Liver (tissue), 9 donors: ENCODE data around the gene JMJD1C. TPM values are rescaled to one million over a fixed set of nuclear protein-coding genes. Genes with fewer than 3 reads are reported as not detected.
"Not testable (repeated sequence)": the region's sequence is repeated elsewhere in the genome, so short reads cannot be mapped to it uniquely, and the experiment has no call there.

Experiments
- DNase-seq: peaks from one replicate; pipeline ENCODE4 v3.0.0-alpha.2; 2017; ENCODE audit warnings: low spot score
- H3K27ac ChIP-seq, 2 donors: one replicate each; pipeline ENCODE4 v1.7.0; 2013; ENCODE audit warnings: inconsistent platforms in 2 of 2, low read length in 2 of 2, control low read depth in 1 of 2, low read depth in 1 of 2, mild to moderate bottlenecking in 1 of 2
- H3K27me3 ChIP-seq, 4 donors: one replicate each; pipeline versions ENCODE4 v1.6.1 to v1.7.0; 2013; ENCODE audit warnings: low read length in 3 of 4, inconsistent platforms in 1 of 4, mild to moderate bottlenecking in 1 of 4, moderate library complexity in 1 of 4; ENCODE audit not compliant: control insufficient read depth in 4 of 4, insufficient read depth in 4 of 4
- H3K36me3 ChIP-seq, 4 donors: one replicate each; pipeline versions ENCODE4 v1.6.1 to v1.7.0; 2013; ENCODE audit warnings: low read length in 3 of 4, mild to moderate bottlenecking in 3 of 4, low read depth in 1 of 4, moderate library complexity in 1 of 4; ENCODE audit not compliant: control insufficient read depth in 4 of 4, insufficient read depth in 3 of 4
- H3K4me1 ChIP-seq, 4 donors: one replicate each; pipeline versions ENCODE4 v1.6.1 to v1.7.0; 2013; ENCODE audit warnings: low read length in 3 of 4, mild to moderate bottlenecking in 3 of 4, moderate library complexity in 1 of 4; ENCODE audit not compliant: control insufficient read depth in 4 of 4, insufficient read depth in 4 of 4
- H3K4me3 ChIP-seq, 3 donors: one replicate each; pipeline versions ENCODE4 v1.6.1 to v1.7.0; 2013; ENCODE audit warnings: low read length in 3 of 3, control low read depth in 1 of 3, low read depth in 1 of 3, mild to moderate bottlenecking in 1 of 3
- H3K9ac ChIP-seq, 2 donors: one replicate each; pipeline ENCODE4 v1.7.0; 2013; ENCODE audit warnings: low read length in 2 of 2, mild to moderate bottlenecking in 2 of 2, moderate library complexity in 2 of 2, control low read depth in 1 of 2, low read depth in 1 of 2
- H3K9me3 ChIP-seq, 4 donors: one replicate each; pipeline versions ENCODE4 v1.6.1 to v1.7.0; 2013; ENCODE audit warnings: low read length in 3 of 4; ENCODE audit not compliant: control insufficient read depth in 4 of 4
- CTCF ChIP-seq: fragments of 150-350 bp; IDR thresholded peaks from 2 replicates; pipeline ENCODE4 v1.5.1; 2017; ENCODE audit warnings: improper control_type of control experiment, low read depth, low read length; ENCODE audit not compliant: missing input control
- EGR1 ChIP-seq, 2 donors: IDR thresholded peaks; 2 replicates each; pipeline ENCODE4 v1.6.1; 2016 to 2018; ENCODE audit warnings: antibody characterized with exemption in 2 of 2, low read depth in 2 of 2
- FOXA1 ChIP-seq: IDR thresholded peaks from 2 replicates; pipeline ENCODE4 v1.6.1; 2016; ENCODE audit warnings: antibody characterized with exemption
- HNF4A ChIP-seq, 2 donors: conservative IDR thresholded peaks; 2 replicates each; pipeline ENCODE4 v1.6.1; 2016; ENCODE audit warnings: antibody characterized with exemption in 2 of 2, mild to moderate bottlenecking in 2 of 2
- JUND ChIP-seq, 2 donors: IDR thresholded peaks; 2 replicates each; pipeline ENCODE4 v1.6.1; 2016; ENCODE audit warnings: antibody characterized with exemption in 2 of 2
- NR2F2 ChIP-seq: IDR thresholded peaks from 2 replicates; pipeline ENCODE4 v1.6.1; 2016; ENCODE audit warnings: antibody characterized with exemption
- RAD21 ChIP-seq, 2 donors: IDR thresholded peaks; 2 replicates each; pipeline ENCODE4 v1.6.1; 2016; ENCODE audit warnings: antibody characterized with exemption in 2 of 2, mild to moderate bottlenecking in 2 of 2
- RXRA ChIP-seq, 2 donors: IDR thresholded peaks; 2 replicates each; pipeline ENCODE4 v1.6.1; 2017 to 2018; ENCODE audit warnings: antibody characterized with exemption in 2 of 2, mild to moderate bottlenecking in 1 of 2
- SP1 ChIP-seq: IDR thresholded peaks from 2 replicates; pipeline ENCODE4 v1.6.1; 2018; ENCODE audit warnings: antibody characterized with exemption, mild to moderate bottlenecking
- TAF1 ChIP-seq: conservative IDR thresholded peaks from 2 replicates; pipeline ENCODE4 v1.6.1; 2016; ENCODE audit warnings: antibody characterized with exemption, mild to moderate bottlenecking
- YY1 ChIP-seq: IDR thresholded peaks from 2 replicates; pipeline ENCODE4 v1.6.1; 2016; ENCODE audit warnings: antibody characterized with exemption, mild to moderate bottlenecking
- WGBS: extraction: QIAGEN DNeasy Blood & Tissue Kit; methylation state at CpG from one replicate; pipeline ENCODE4 v1.1.7; 2013; 5-methylcytosine and 5-hydroxymethylcytosine counted together
- polyA plus RNA-seq, 2 donors: library from polyadenylated mRNA; stranded (reverse) in 1 of 2; unstranded in 1 of 2; fragments of 200-250 nt in 1 of 2; fragments of >200 nt in 1 of 2; fragmentation: Nextera tagmentation in 1 of 2; extraction: Ambion mirVana in 1 of 2; gene quantifications; one replicate each; pipeline versions ENCODE4 v1.2.1 to v1.2.3, GENCODE V29; 2013 to 2015
- total RNA-seq, 2 donors: library from RNA; depleted of rRNA; stranded (reverse); fragments of >200 nt; gene quantifications; one replicate each; pipeline ENCODE4 v1.2.3, GENCODE V29; 2014
- donor health status: healthy.
- donor health status: healthy.
- donor health status: healthy.
- donor health status: healthy.
- donor health status: healthy.

JMJD1C gene
- total and polyA plus RNA-seq, 4 donors: 11.0 to 93.1 (median 56.0) TPM

GRCh38 chr10:63154546-63155387, 311.0 kb downstream of the JMJD1C start:
- no peaks in the 10 kb centered on the region for H3K27me3 ChIP-seq
- DNase-seq: no peak
- WGBS: 71% methylated on average over 6 of the region's 6 CpGs

GRCh38 chr10:63153868-63154545, 311.8 kb downstream of the JMJD1C start:
- H3K4me3 ChIP-seq, H3K27me3 ChIP-seq, H3K27ac ChIP-seq, H3K9me3 ChIP-seq, H3K9ac ChIP-seq, H3K4me1 ChIP-seq, DNase-seq: not testable (repeated sequence)
- WGBS: 91% methylated on average over 9 of the region's 9 CpGs
- H3K36me3 ChIP-seq: peaks cover 5 to 37% (median 25%) of the 10 kb centered on the region in 4 donors

More at GRCh38 chr10:63154546-63155387, 311.0 kb downstream of the JMJD1C start:
- TF ChIP-seq NR2F2: no peak
- TF ChIP-seq HNF4A (conservative IDR thresholded peaks at IDR 0.05): no peak
- TF ChIP-seq RAD21 (IDR thresholded peaks at IDR 0.05): no peak
- TF ChIP-seq TAF1: no peak
- TF ChIP-seq YY1: no peak
- no peak for TF ChIP-seq SP1
- TF ChIP-seq FOXA1: no peak
- no peak overlapping the region for H3K27ac ChIP-seq
- peaks cover 0 to 6% (median 1%) of the 10 kb centered on the region in 4 donors for H3K4me1 ChIP-seq
- no peak overlapping the region for H3K4me3 ChIP-seq
- peaks cover 5 to 37% (median 25%) of the 10 kb centered on the region in 4 donors for H3K36me3 ChIP-seq
- no peaks in the 10 kb centered on the region for H3K9me3 ChIP-seq
- no peak overlapping the region for H3K9ac ChIP-seq

GRCh38 chr10:63150745-63151144, 315.0 kb downstream of the JMJD1C start:
- Histone ChIP-seq H3K4me1 (peaks cover 0 to 3% (median 2%) of the 10 kb centered on the region in 4 donors), H3K27me3 (no peaks in the 10 kb centered on the region), H3K9ac (no peak overlapping the region), H3K27ac (no peak overlapping the region), H3K4me3 (no peak overlapping the region), H3K36me3 (peaks cover 6 to 37% (median 26%) of the 10 kb centered on the region in 4 donors), H3K9me3 (no peaks in the 10 kb centered on the region)
- 93% methylated on average over 4 of the region's 4 CpGs for WGBS
- TF ChIP-seq HNF4A (conservative IDR thresholded peaks at IDR 0.05) (no peak), EGR1 (IDR thresholded peaks at IDR 0.05; ENCODE audit: low read depth in 2 of 2) (no peak), JUND (IDR thresholded peaks at IDR 0.05) (no peak), CTCF (no peak), RXRA (IDR thresholded peaks at IDR 0.05) (no peak)
- no peak for DNase-seq
